CD4-positive, alpha-beta T cell treated with Interferon alpha-2 for 1 hour (primary cell): ENCODE measurements around the gene ESRRB.

ENCODE experiments used
- DNase-seq, 2 donors: peaks; one replicate each; pipeline ENCODE4 v3.0.0-alpha.2; 2020 to 2022

The ESRRB gene

GRCh38 chr14:76456891-76457586, 81.1 kb downstream of the ESRRB start:
- no peak for DNase-seq

- DNase-seq = no peak
These were observed 81.9 kb downstream of the ESRRB start for GRCh38 chr14:76457841-76458240.

- no peak for DNase-seq
These were observed 85.9 kb downstream of the ESRRB start for GRCh38 chr14:76461886-76462285.

- no peak for DNase-seq
These were observed 86.4 kb downstream of the ESRRB start for GRCh38 chr14:76462330-76462729.

- no peak for DNase-seq
These were observed 87.2 kb downstream of the ESRRB start for GRCh38 chr14:76463105-76463504.

GRCh38 chr14:76464856-76465255, 88.9 kb downstream of the ESRRB start:
- DNase-seq = no peak

GRCh38 chr14:76465664-76466063, 89.7 kb downstream of the ESRRB start:
- no peak for DNase-seq

- DNase-seq = no peak
These were observed 91.8 kb downstream of the ESRRB start for GRCh38 chr14:76467711-76468155.

GRCh38 chr14:76472199-76472723, 96.3 kb downstream of the ESRRB start:
- no peak for DNase-seq

- DNase-seq = no peak
These were observed 97.7 kb downstream of the ESRRB start for GRCh38 chr14:76473481-76474263.

- no peak for DNase-seq
These were observed 104.5 kb downstream of the ESRRB start for GRCh38 chr14:76480426-76480825.

GRCh38 chr14:76484355-76484754, 108.4 kb downstream of the ESRRB start:
- no peak for DNase-seq

GRCh38 chr14:76486251-76486743, 110.4 kb downstream of the ESRRB start:
- no peak for DNase-seq

- DNase-seq = no peak
These were observed 112.6 kb downstream of the ESRRB start for GRCh38 chr14:76488551-76488950.

- DNase-seq = no peak
These were observed 113.7 kb downstream of the ESRRB start for GRCh38 chr14:76489667-76490066.

- DNase-seq = no peak
These were observed 114.2 kb downstream of the ESRRB start for GRCh38 chr14:76490111-76490510.

GRCh38 chr14:76490735-76491134, 114.8 kb downstream of the ESRRB start:
- no peak for DNase-seq

- no peak for DNase-seq
These were observed 115.4 kb downstream of the ESRRB start for GRCh38 chr14:76491172-76491930.

- DNase-seq = no peak
These were observed 120.0 kb downstream of the ESRRB start for GRCh38 chr14:76495983-76496382.

GRCh38 chr14:76496595-76496994, 120.7 kb downstream of the ESRRB start:
- no peak for DNase-seq

GRCh38 chr14:76497550-76498462, 121.9 kb downstream of the ESRRB start:
- DNase-seq = no peak

GRCh38 chr14:76498463-76498935, 122.6 kb downstream of the ESRRB start:
- no peak for DNase-seq
